SK-N-MC (cell line): ENCODE results near the gene INSR.

Experiments
- EZH2 ChIP-seq: fragments of 200-600 bp; sonication (generic); IDR thresholded peaks from one replicate; pipeline ENCODE4 v1.6.1; 2017; ENCODE audit warnings: antibody characterized with exemption
- FOXP2 ChIP-seq: optimal IDR thresholded peaks from 2 replicates; pipeline ENCODE3; 2011; ENCODE audit warnings: mild to moderate bottlenecking, moderate library complexity; ENCODE audit not compliant: insufficient read depth; ENCODE audit errors: extremely low read length, control extremely low read depth
- POLR2AphosphoS5 ChIP-seq: IDR thresholded peaks from 2 replicates; pipeline ENCODE4 v1.6.1; 2012; ENCODE audit warnings: mild to moderate bottlenecking, low read depth, low read length, borderline replicate concordance

GRCh38 chr19:7301525-7301924, 7.3 kb upstream of the INSR start:
- TF ChIP-seq POLR2AphosphoS5 (no peak), EZH2 (no peak), FOXP2 (no peak)
